SU-DHL-6 (cell line): Measurements from ENCODE around the gene ACADS.

Experiments
- H2AFZ ChIP-seq: fragments of 200-600 bp; sonication (generic); 2 replicates; pipeline ENCODE4 v1.6.1; 2014; ENCODE audit warnings: low read depth, mild to moderate bottlenecking, moderate library complexity, mixed read lengths, antibody characterized with exemption, low read length; ENCODE audit not compliant: severe bottlenecking
- H3F3A ChIP-seq: fragments of 200-600 bp; shearing (Covaris generic); 2 replicates; pipeline ENCODE4 v1.6.0; 2016; ENCODE audit warnings: antibody characterized with exemption, mild to moderate bottlenecking; ENCODE audit not compliant: insufficient read depth
- H3K27ac ChIP-seq: fragments of 200-600 bp; sonication (generic); 2 replicates; pipeline ENCODE4 v1.5.1; 2016; ENCODE audit warnings: low read depth, mild to moderate bottlenecking, low read length, moderate library complexity, mixed read lengths
- H3K27me3 ChIP-seq: fragments of 200-600 bp; sonication (generic), shearing (Covaris generic); 2 replicates; pipeline ENCODE4 v1.6.0; 2014; ENCODE audit warnings: mild to moderate bottlenecking, low read length
- H3K36me3 ChIP-seq: fragments of 200-600 bp; sonication (generic); 2 replicates; pipeline ENCODE4 v1.6.1; 2014; ENCODE audit warnings: mild to moderate bottlenecking, low read length, mixed read lengths
- H3K4me2 ChIP-seq: fragments of 300-600, 200-600 bp; shearing (Covaris generic), sonication (generic); 2 replicates; pipeline ENCODE4 v1.6.0; 2014; ENCODE audit warnings: low read length, low read depth, mild to moderate bottlenecking; ENCODE audit not compliant: poor library complexity, severe bottlenecking
- H3K4me3 ChIP-seq: fragments of 200-600 bp; sonication (generic); 2 replicates; pipeline ENCODE4 v1.5.1; 2014; ENCODE audit warnings: antibody characterized with exemption, low read length, mild to moderate bottlenecking, mixed read lengths; ENCODE audit not compliant: insufficient read depth, poor library complexity, severe bottlenecking
- H3K79me2 ChIP-seq: fragments of 200-600 bp; sonication (generic); 2 replicates; pipeline ENCODE4 v1.6.1; 2014; ENCODE audit warnings: mild to moderate bottlenecking, low read length, moderate library complexity; ENCODE audit not compliant: insufficient read depth
- H3K9ac ChIP-seq: fragments of 200-600 bp; sonication (generic); 2 replicates; pipeline ENCODE4 v1.7.0; 2014; ENCODE audit warnings: mild to moderate bottlenecking, low read length
- H3K9me2 ChIP-seq: fragments of 200-600 bp; sonication (generic); replicated peaks from 2 replicates; pipeline ENCODE4 v1.6.1; 2014; ENCODE audit warnings: low read length; ENCODE audit not compliant: insufficient read depth
- H3K9me3 ChIP-seq: fragments of 200-600 bp; sonication (generic); 2 replicates; pipeline ENCODE4 v1.6.1; 2014; ENCODE audit warnings: low read length, mixed read lengths; ENCODE audit not compliant: insufficient read depth
- H4K20me1 ChIP-seq: fragments of 200-600 bp; sonication (generic); 2 replicates; pipeline ENCODE4 v1.6.1; 2014; ENCODE audit warnings: low read depth, mild to moderate bottlenecking, antibody characterized with exemption, low read length, moderate library complexity, mixed read lengths
- EZH2phosphoT487 ChIP-seq: fragments of 200-600 bp; sonication (generic), shearing (Covaris generic); conservative IDR thresholded peaks from 2 replicates; pipeline ENCODE4 v1.6.1; 2018; ENCODE audit warnings: mild to moderate bottlenecking, antibody characterized with exemption, low read length, moderate library complexity, mixed read lengths
- TF ChIP-seq, protein P1 (sequence below): fragments of 200-600 bp; sonication (generic); IDR thresholded peaks from one replicate; pipeline ENCODE4 v1.5.1; 2017; ENCODE audit warnings: antibody characterized with exemption, mild to moderate bottlenecking, low read length, moderate library complexity; ENCODE audit not compliant: insufficient read depth, poor library complexity, severe bottlenecking

ACADS gene

DNA sequence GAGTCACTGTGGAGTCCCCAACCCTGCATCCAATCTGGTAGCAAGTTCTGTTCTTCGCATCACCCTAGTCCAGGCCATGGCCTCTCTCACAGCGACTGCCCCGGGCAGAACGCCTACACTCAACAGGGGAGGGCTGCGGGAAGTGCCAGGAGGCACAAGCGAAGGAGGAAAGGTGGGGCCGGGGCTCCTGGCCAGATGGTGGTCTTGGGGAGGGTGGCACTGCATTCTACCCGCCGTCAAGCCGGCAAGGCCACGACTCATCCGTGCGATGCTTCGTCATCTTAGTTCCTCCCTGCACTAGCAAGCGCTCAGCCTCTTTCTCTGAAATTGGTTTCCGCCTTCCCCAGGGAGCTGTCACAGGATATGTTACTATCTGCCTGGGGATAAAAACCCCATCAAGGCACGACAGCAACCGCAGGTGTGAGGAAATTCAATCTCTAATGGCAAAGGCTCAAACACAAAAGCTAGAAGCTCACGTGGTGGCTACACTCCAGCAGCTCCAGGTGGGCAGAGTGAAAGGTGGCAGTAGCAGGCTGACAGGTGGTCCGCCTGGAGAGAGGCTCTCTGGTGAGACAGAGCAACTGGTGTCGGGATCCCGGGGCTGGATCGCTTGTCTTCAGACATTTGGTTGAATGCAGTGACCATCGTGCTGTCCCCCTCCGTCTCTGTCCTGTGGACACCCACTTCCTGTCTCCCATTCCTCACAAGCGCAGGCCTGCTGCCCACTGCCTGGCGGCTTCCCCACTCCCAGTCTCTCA lies 34.1 kb downstream of the ACADS start:
- Histone ChIP-seq H3K36me3 (no peaks in the 10 kb centered on the region), H3K27me3 (no peaks in the 10 kb centered on the region), H3K4me2 (no peak overlapping the region)

DNA sequence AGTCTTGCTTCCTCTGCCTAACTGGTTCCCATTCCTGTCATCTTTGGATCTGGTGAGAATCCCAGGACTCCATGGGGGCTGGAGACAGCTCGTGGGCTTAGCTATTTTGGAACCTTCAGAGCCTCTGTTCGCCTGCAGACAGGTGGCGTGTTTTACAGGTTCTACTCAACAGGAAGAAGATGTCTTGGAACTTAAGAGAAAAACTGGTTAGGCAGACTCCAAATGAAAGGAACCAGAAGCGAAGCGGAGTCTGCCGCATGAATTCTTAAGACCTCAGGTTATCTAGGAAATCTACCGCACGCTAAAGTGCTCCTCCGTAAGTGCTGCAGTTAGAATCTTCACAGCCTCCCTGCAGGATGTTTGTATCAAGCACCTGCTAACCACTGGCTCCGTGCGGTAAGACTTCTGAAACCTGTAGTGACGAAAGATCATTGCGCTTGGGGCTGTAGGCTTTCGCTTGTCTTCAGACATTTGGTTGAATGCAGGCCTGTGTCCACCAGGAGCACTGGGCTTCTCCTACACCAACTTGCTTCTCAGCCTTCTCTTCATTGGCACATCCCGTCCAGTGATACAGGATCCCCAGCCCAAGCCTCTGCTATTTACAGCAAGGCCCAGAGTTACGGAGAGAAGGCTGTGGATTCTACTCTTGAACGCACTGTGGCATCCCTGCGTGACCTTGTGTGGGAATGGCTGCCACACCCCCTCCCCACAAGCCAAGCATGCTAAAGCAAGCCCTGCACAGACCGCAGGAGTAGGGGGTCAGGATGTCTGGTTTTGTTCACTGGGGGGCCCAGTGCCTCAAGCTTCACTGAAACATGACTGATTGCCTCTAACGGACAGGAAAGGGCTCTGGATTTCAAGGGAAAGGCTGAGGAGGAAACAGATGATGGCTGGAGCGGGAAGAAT lies 35.0 kb downstream of the ACADS start:
- no peak for TF ChIP-seq EZH2phosphoT487
- TF ChIP-seq, protein P1, sequence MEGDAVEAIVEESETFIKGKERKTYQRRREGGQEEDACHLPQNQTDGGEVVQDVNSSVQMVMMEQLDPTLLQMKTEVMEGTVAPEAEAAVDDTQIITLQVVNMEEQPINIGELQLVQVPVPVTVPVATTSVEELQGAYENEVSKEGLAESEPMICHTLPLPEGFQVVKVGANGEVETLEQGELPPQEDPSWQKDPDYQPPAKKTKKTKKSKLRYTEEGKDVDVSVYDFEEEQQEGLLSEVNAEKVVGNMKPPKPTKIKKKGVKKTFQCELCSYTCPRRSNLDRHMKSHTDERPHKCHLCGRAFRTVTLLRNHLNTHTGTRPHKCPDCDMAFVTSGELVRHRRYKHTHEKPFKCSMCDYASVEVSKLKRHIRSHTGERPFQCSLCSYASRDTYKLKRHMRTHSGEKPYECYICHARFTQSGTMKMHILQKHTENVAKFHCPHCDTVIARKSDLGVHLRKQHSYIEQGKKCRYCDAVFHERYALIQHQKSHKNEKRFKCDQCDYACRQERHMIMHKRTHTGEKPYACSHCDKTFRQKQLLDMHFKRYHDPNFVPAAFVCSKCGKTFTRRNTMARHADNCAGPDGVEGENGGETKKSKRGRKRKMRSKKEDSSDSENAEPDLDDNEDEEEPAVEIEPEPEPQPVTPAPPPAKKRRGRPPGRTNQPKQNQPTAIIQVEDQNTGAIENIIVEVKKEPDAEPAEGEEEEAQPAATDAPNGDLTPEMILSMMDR: no peak
- no peak overlapping the region for H3K27ac ChIP-seq

More for the DNA sequence above, 34.1 kb downstream of the ACADS start:
- no peaks in the 10 kb centered on the region for H3K9me2 ChIP-seq
- H3K27ac ChIP-seq: no peak overlapping the region
- no peak overlapping the region for H2AFZ ChIP-seq
- H3K79me2 ChIP-seq: no peaks in the 10 kb centered on the region
- no peak overlapping the region for H3K4me3 ChIP-seq
- H3K9ac ChIP-seq: no peak overlapping the region
- H3K9me3 ChIP-seq: no peaks in the 10 kb centered on the region
- no peaks in the 10 kb centered on the region for H3F3A ChIP-seq
- TF ChIP-seq, protein P1: no peak
- no peak for TF ChIP-seq EZH2phosphoT487
- no peaks in the 10 kb centered on the region for H4K20me1 ChIP-seq

DNA sequence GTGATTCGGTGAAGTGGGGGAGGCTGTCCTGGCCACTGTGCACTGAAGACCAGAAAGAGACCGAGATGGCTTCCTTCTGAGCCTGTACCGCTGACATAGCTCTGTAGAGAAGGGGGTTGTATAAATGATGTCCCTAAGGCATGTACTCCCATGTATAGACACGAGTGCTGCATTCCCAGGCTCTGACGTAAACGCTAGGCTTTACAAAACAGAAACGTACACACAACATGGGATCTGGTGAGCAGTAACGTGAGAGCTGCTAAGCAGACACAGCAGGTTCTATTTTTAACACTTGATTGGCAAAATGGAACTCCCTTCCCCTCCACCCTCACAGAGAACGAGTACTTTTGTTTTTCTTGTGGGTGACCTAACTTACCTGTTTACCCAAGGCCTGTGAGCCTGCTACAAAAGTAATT lies 35.9 kb downstream of the ACADS start:
- Histone ChIP-seq H2AFZ (no peak overlapping the region), H3K79me2 (no peaks in the 10 kb centered on the region), H4K20me1 (no peaks in the 10 kb centered on the region), H3K4me2 (no peak overlapping the region), H3K9ac (no peak overlapping the region), H3K27ac (no peak overlapping the region), H3K9me3 (no peaks in the 10 kb centered on the region), H3K4me3 (no peak overlapping the region), H3F3A (no peaks in the 10 kb centered on the region), H3K27me3 (no peaks in the 10 kb centered on the region), H3K36me3 (no peaks in the 10 kb centered on the region), H3K9me2 (no peaks in the 10 kb centered on the region)
- no peak for TF ChIP-seq EZH2phosphoT487
- TF ChIP-seq, protein P1: no peak

More for the DNA sequence above, 35.0 kb downstream of the ACADS start:
- Histone ChIP-seq H3K9me3 (no peaks in the 10 kb centered on the region), H3F3A (no peaks in the 10 kb centered on the region), H4K20me1 (no peaks in the 10 kb centered on the region), H3K4me3 (no peak overlapping the region), H2AFZ (no peak overlapping the region), H3K9ac (no peak overlapping the region), H3K9me2 (no peaks in the 10 kb centered on the region), H3K36me3 (no peaks in the 10 kb centered on the region), H3K27me3 (no peaks in the 10 kb centered on the region), H3K4me2 (no peak overlapping the region), H3K79me2 (no peaks in the 10 kb centered on the region)
